ENCODE results near the gene GRAMD1A.

Gene GRAMD1A

GRCh38 chr19:35000647-35001501, 751 bp downstream of the GRAMD1A start (continued):
- TF ChIP-seq, protein P1, sequence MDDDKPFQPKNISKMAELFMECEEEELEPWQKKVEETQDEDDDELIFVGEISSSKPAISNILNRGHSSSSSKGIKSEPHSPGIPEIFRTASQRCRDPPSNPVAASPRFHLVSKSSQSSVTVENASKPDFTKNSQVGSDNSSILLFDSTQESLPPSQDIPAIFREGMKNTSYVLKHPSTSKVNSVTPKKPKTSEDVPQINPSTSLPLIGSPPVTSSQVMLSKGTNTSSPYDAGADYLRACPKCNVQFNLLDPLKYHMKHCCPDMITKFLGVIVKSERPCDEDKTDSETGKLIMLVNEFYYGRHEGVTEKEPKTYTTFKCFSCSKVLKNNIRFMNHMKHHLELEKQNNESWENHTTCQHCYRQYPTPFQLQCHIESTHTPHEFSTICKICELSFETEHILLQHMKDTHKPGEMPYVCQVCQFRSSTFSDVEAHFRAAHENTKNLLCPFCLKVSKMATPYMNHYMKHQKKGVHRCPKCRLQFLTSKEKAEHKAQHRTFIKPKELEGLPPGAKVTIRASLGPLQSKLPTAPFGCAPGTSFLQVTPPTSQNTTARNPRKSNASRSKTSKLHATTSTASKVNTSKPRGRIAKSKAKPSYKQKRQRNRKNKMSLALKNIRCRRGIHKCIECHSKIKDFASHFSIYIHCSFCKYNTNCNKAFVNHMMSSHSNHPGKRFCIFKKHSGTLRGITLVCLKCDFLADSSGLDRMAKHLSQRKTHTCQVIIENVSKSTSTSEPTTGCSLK (tag by site-specific recombination; IDR thresholded peaks at IDR 0.05), result no peak
- no peak for TF ChIP-seq ZNF155 (tag by site-specific recombination; IDR thresholded peaks at IDR 0.05)
- TF ChIP-seq ZNF10 (tag by site-specific recombination; IDR thresholded peaks at IDR 0.05), result no peak
- peak; percentile 71 for TF ChIP-seq ZBTB48 (tag by site-specific recombination; IDR thresholded peaks at IDR 0.05)
- no peak for TF ChIP-seq IKZF3 (tag by site-specific recombination; IDR thresholded peaks at IDR 0.05)
- 0 out of 2 replicates have a peak, but pooled peaks have one; percentile 25 for TF ChIP-seq EGR2 (tag by site-specific recombination; IDR thresholded peaks at IDR 0.05; ENCODE audit: low read depth)
- no peak for TF ChIP-seq PRDM4 (tag by site-specific recombination; IDR thresholded peaks at IDR 0.05)
- TF ChIP-seq SP7 (tag by site-specific recombination; IDR thresholded peaks at IDR 0.05), result no peak; the same call in 1 of the 2 replicates
- TF ChIP-seq ZBTB6 (tag by site-specific recombination; IDR thresholded peaks at IDR 0.05), result no peak
- no peak for TF ChIP-seq ZNF623 (tag by site-specific recombination; IDR thresholded peaks at IDR 0.05)
- no peak for TF ChIP-seq ZNF324 (tag by site-specific recombination; IDR thresholded peaks at IDR 0.05)
- TF ChIP-seq ZNF148 (tag by site-specific recombination; IDR thresholded peaks at IDR 0.05; ENCODE audit: borderline replicate concordance), result no peak
- TF ChIP-seq, protein P2, sequence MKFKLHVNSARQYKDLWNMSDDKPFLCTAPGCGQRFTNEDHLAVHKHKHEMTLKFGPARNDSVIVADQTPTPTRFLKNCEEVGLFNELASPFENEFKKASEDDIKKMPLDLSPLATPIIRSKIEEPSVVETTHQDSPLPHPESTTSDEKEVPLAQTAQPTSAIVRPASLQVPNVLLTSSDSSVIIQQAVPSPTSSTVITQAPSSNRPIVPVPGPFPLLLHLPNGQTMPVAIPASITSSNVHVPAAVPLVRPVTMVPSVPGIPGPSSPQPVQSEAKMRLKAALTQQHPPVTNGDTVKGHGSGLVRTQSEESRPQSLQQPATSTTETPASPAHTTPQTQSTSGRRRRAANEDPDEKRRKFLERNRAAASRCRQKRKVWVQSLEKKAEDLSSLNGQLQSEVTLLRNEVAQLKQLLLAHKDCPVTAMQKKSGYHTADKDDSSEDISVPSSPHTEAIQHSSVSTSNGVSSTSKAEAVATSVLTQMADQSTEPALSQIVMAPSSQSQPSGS (tag by site-specific recombination; IDR thresholded peaks at IDR 0.05; ENCODE audit: low read depth), result no peak
- TF ChIP-seq INSM2 (tag by site-specific recombination; IDR thresholded peaks at IDR 0.05), result peak; percentile 26
- TF ChIP-seq ZSCAN16 (tag by site-specific recombination; IDR thresholded peaks at IDR 0.05), result no peak
- no peak for TF ChIP-seq ZNF37A (tag by site-specific recombination; IDR thresholded peaks at IDR 0.05)
- no peak for TF ChIP-seq ZNF350 (tag by site-specific recombination; IDR thresholded peaks at IDR 0.05)
- TF ChIP-seq TRIM28 (IDR thresholded peaks at IDR 0.05; ENCODE audit: borderline replicate concordance, low read length), result no peak
- TF ChIP-seq ZFP41 (tag by site-specific recombination; IDR thresholded peaks at IDR 0.05; ENCODE audit: borderline replicate concordance), result no peak
- TF ChIP-seq ZNF169 (tag by site-specific recombination; IDR thresholded peaks at IDR 0.05), result no peak
- no peak for TF ChIP-seq ZNF248 (tag by site-specific recombination; IDR thresholded peaks at IDR 0.05)
- no peak for TF ChIP-seq ZNF529 (tag by site-specific recombination; IDR thresholded peaks at IDR 0.05; ENCODE audit: insufficient replicate concordance)
- TF ChIP-seq ZNF600 (tag by site-specific recombination; IDR thresholded peaks at IDR 0.05), result 0 out of 2 replicates have a peak, but pooled peaks have one; percentile 46
- peak; percentile 97 for TF ChIP-seq PATZ1 (tag by site-specific recombination; IDR thresholded peaks at IDR 0.05)
- TF ChIP-seq ZNF133 (tag by site-specific recombination; IDR thresholded peaks at IDR 0.05), result no peak; the same call in 1 of the 2 replicates
